IMR-90 (cell line): ENCODE measurements around the gene ALKBH7. TPM values are rescaled to one million over a fixed set of nuclear protein-coding genes. Genes with fewer than 3 reads are reported as not detected.

Experiments
- ATAC-seq: fragments of 200-7000 bp; cut with Tn5 transposase; 2 replicates; pipeline ENCODE4 v1.9.1; 2020; ENCODE audit warnings: low read depth, mild to moderate bottlenecking, moderate library complexity
- BruUV-seq: library from RNA; stranded (reverse); fragments of 400-500 nt; replicated peaks from 2 replicates; lab custom pipeline; 2021; lab: Mats Ljungman, UMichigan
- CTCF ChIA-PET: fragments of 300-600 bp; formaldehyde crosslinking; extraction: SDS; loops from one replicate; lab custom pipeline; 2021; ENCODE audit warnings: antibody characterized with exemption; lab: Yijun Ruan, JAX
- POLR2A ChIA-PET: fragments of 300-600 bp; sonication (Branson Sonifier 250); formaldehyde crosslinking; loops from one replicate; lab custom pipeline; 2022; ENCODE audit warnings: antibody characterized with exemption; ENCODE audit not compliant: unreplicated experiment; lab: Charles Lee
- DNase-seq: peaks from one replicate; pipeline ENCODE4 v3.0.0; 2013
- H2AFZ ChIP-seq: replicated peaks from 2 replicates; pipeline ENCODE3; 2013; ENCODE audit warnings: low read length, mild to moderate bottlenecking; ENCODE audit not compliant: poor library complexity
- H2AK5ac ChIP-seq: 2 replicates; pipeline ENCODE4 v1.6.1; 2013; ENCODE audit warnings: low read depth, low read length, inconsistent platforms
- H2AK9ac ChIP-seq: replicated peaks from 2 replicates; pipeline ENCODE3; 2013; ENCODE audit warnings: mild to moderate bottlenecking, low read depth, low read length, moderate library complexity; ENCODE audit not compliant: poor library complexity
- H2BK120ac ChIP-seq: 2 replicates; pipeline ENCODE4 v1.6.1; 2013; ENCODE audit warnings: low read depth, low read length, inconsistent platforms
- H2BK15ac ChIP-seq: 3 replicates; pipeline ENCODE4 v1.6.1; 2013; ENCODE audit warnings: low read depth, low read length, inconsistent platforms
- H2BK20ac ChIP-seq: 2 replicates; pipeline ENCODE4 v1.6.1; 2013; ENCODE audit warnings: low read depth, mild to moderate bottlenecking, inconsistent platforms, low read length, moderate library complexity
- H2BK5ac ChIP-seq: 2 replicates; pipeline ENCODE4 v1.6.1; 2013; ENCODE audit warnings: mild to moderate bottlenecking, low read depth, low read length, inconsistent platforms; ENCODE audit not compliant: poor library complexity, severe bottlenecking
- H3K14ac ChIP-seq: replicated peaks from 2 replicates; pipeline ENCODE4 v1.6.1; 2013; ENCODE audit warnings: low read depth, low read length, inconsistent platforms
- H3K18ac ChIP-seq: 2 replicates; pipeline ENCODE4 v1.6.1; 2013; ENCODE audit warnings: low read depth, low read length, control low read depth
- H3K23ac ChIP-seq: 2 replicates; pipeline ENCODE4 v1.6.1; 2013; ENCODE audit warnings: low read depth, low read length, inconsistent platforms
- H3K27ac ChIP-seq: 2 replicates; pipeline ENCODE4 v1.5.1; 2013; ENCODE audit warnings: mild to moderate bottlenecking, control low read depth, low read length; ENCODE audit not compliant: insufficient read depth
- H3K27me3 ChIP-seq: 2 replicates; pipeline ENCODE4 v1.6.1; 2013; ENCODE audit warnings: low read length; ENCODE audit not compliant: control insufficient read depth, insufficient read depth
- H3K36me3 ChIP-seq: 2 replicates; pipeline ENCODE4 v1.6.1; 2013; ENCODE audit warnings: low read length, mixed read lengths; ENCODE audit not compliant: control insufficient read depth, insufficient read depth
- H3K4ac ChIP-seq: 2 replicates; pipeline ENCODE4 v1.6.1; 2013; ENCODE audit warnings: low read depth, low read length, inconsistent platforms
- H3K4me1 ChIP-seq: 2 replicates; pipeline ENCODE4 v1.6.1; 2013; ENCODE audit warnings: low read length, mixed read lengths; ENCODE audit not compliant: control insufficient read depth, insufficient read depth
- H3K4me2 ChIP-seq: 2 replicates; pipeline ENCODE4 v1.6.1; 2013; ENCODE audit warnings: low read depth, mild to moderate bottlenecking, control low read depth, low read length, moderate library complexity
- H3K4me3 ChIP-seq: 2 replicates; pipeline ENCODE4 v1.5.1; 2013; ENCODE audit warnings: low read depth, mild to moderate bottlenecking, control low read depth, low read length, moderate library complexity; ENCODE audit not compliant: insufficient read depth
- H3K56ac ChIP-seq: 2 replicates; pipeline ENCODE4 v1.6.1; 2013; ENCODE audit warnings: low read length, inconsistent platforms; ENCODE audit not compliant: insufficient read depth; ENCODE audit errors: extremely low read depth
- H3K79me1 ChIP-seq, 2 experiments: 2 replicates each; pipeline ENCODE4 v1.6.1; 2013; ENCODE audit warnings: low read length in 2 of 2, inconsistent platforms in 1 of 2, low read depth in 1 of 2
- H3K9ac ChIP-seq: 2 replicates; pipeline ENCODE4 v1.6.1; 2013; ENCODE audit warnings: low read depth, low read length, control low read depth
- H3K9me1 ChIP-seq: 2 replicates; pipeline ENCODE4 v1.6.1; 2013; ENCODE audit warnings: low read length, inconsistent platforms; ENCODE audit not compliant: insufficient read depth
- H3K9me3 ChIP-seq: 2 replicates; pipeline ENCODE4 v1.6.1; 2013; ENCODE audit warnings: low read length; ENCODE audit not compliant: control insufficient read depth, insufficient read depth
- H4K20me1 ChIP-seq: 2 replicates; pipeline ENCODE4 v1.6.1; 2013; ENCODE audit warnings: low read length, inconsistent platforms; ENCODE audit not compliant: insufficient read depth
- H4K5ac ChIP-seq: 2 replicates; pipeline ENCODE4 v1.6.1; 2013; ENCODE audit warnings: mild to moderate bottlenecking, low read depth, low read length, control low read depth
- H4K8ac ChIP-seq, 2 experiments: 2 replicates each; pipeline ENCODE4 v1.6.1; 2013; ENCODE audit warnings: low read depth in 2 of 2, low read length in 2 of 2, control low read depth in 1 of 2, inconsistent platforms in 1 of 2
- H4K91ac ChIP-seq: 2 replicates; pipeline ENCODE4 v1.6.1; 2013; ENCODE audit warnings: low read depth, low read length, inconsistent platforms; ENCODE audit not compliant: insufficient read depth
- BHLHE40 ChIP-seq: fragments of 150-350 bp; IDR thresholded peaks from 2 replicates; pipeline ENCODE4 v1.6.1; 2016; ENCODE audit warnings: mild to moderate bottlenecking, low read depth, low read length
- CEBPB ChIP-seq: IDR thresholded peaks from 2 replicates; pipeline ENCODE4 v1.6.1; 2012; ENCODE audit warnings: low read depth, low read length, improper control_type of control experiment
- CHD1 ChIP-seq: IDR thresholded peaks from 2 replicates; pipeline ENCODE4 v1.6.1; 2012; ENCODE audit warnings: low read depth, low read length, improper control_type of control experiment
- FOS ChIP-seq: fragments of 150-350 bp; IDR thresholded peaks from 2 replicates; pipeline ENCODE4 v1.6.1; 2016; ENCODE audit warnings: low read depth, low read length
- MAFK ChIP-seq: IDR thresholded peaks from 2 replicates; pipeline ENCODE4 v1.6.1; 2012; ENCODE audit warnings: low read depth, low read length, improper control_type of control experiment
- MAZ ChIP-seq: IDR thresholded peaks from 2 replicates; pipeline ENCODE4 v1.6.1; 2012; ENCODE audit warnings: low read depth, mild to moderate bottlenecking, low read length, improper control_type of control experiment, moderate library complexity, borderline replicate concordance
- MXI1 ChIP-seq: IDR thresholded peaks from 2 replicates; pipeline ENCODE4 v1.6.1; 2012; ENCODE audit warnings: low read depth, mild to moderate bottlenecking, low read length, moderate library complexity, borderline replicate concordance
- RAD21 ChIP-seq: IDR thresholded peaks from 2 replicates; pipeline ENCODE4 v1.6.1; 2012; ENCODE audit warnings: low read length, improper control_type of control experiment
- RCOR1 ChIP-seq: IDR thresholded peaks from 2 replicates; pipeline ENCODE4 v1.6.1; 2012; ENCODE audit warnings: mild to moderate bottlenecking, low read length, improper control_type of control experiment; ENCODE audit not compliant: insufficient replicate concordance
- SMC3 ChIP-seq: fragments of 150-350 bp; IDR thresholded peaks from 2 replicates; pipeline ENCODE4 v1.6.1; 2016; ENCODE audit warnings: low read depth, mild to moderate bottlenecking, antibody characterized with exemption, low read length, moderate library complexity
- WGBS, 2 experiments: methylation state at CpG; one replicate each; pipeline versions ENCODE4 v1.1.5 to v1.1.7; 2013; ENCODE audit warnings: missing lambda C conversion rate in 2 of 2; ENCODE audit not compliant: insufficient read length in 1 of 2; ENCODE audit errors: extremely low coverage in 2 of 2; 5-methylcytosine and 5-hydroxymethylcytosine counted together
- dilution Hi-C: fragments of 300-500 bp; cut with HindIII; formaldehyde crosslinking; loops from one replicate; pipeline ENCODE4 v1.14.3; 2018; ENCODE audit warnings: low sequenced_read_pairs; ENCODE audit not compliant: unreplicated experiment
- in situ Hi-C: fragments of 300-500 bp; cut with MboI; formaldehyde crosslinking; loops from 3 replicates; pipeline ENCODE4 v1.14.3; 2019; ENCODE audit warnings: low sequenced_read_pairs, inconsistent platforms, mixed read lengths
- intact Hi-C: fragments of 100-400 bp; cut with micrococcal nuclease; formaldehyde crosslinking; loops from 2 replicates; pipeline ENCODE4 v1.10.0; 2022
- polyA plus RNA-seq, 3 experiments: library from polyadenylated mRNA; depleted of rRNA; stranded (reverse); fragments of >200 nt; gene quantifications; 2 replicates each; pipeline ENCODE4 v1.2.3, GENCODE V29; 2012; ENCODE audit warnings: low replicate concordance in 1 of 3
- total RNA-seq: library from RNA; depleted of rRNA; stranded (reverse); fragments of >200 nt; gene quantifications from 2 replicates; pipeline ENCODE4 v1.2.3, GENCODE V29; 2012
- TF ChIP-seq, protein P1 (sequence below): conservative IDR thresholded peaks from 2 replicates; pipeline ENCODE4 v1.5.1; 2012; ENCODE audit warnings: mild to moderate bottlenecking, low read depth, low read length, improper control_type of control experiment
- TF ChIP-seq, protein P2 (sequence below): fragments of 150-350 bp; IDR thresholded peaks from 2 replicates; pipeline ENCODE4 v1.6.1; 2017; ENCODE audit warnings: mild to moderate bottlenecking, antibody characterized with exemption, low read length, low read depth

Gene ALKBH7
- total and polyA plus RNA-seq, 2 of the 4 experiments (the other 2 are of a cell fraction) = 9.3 to 22.5 TPM

DNA sequence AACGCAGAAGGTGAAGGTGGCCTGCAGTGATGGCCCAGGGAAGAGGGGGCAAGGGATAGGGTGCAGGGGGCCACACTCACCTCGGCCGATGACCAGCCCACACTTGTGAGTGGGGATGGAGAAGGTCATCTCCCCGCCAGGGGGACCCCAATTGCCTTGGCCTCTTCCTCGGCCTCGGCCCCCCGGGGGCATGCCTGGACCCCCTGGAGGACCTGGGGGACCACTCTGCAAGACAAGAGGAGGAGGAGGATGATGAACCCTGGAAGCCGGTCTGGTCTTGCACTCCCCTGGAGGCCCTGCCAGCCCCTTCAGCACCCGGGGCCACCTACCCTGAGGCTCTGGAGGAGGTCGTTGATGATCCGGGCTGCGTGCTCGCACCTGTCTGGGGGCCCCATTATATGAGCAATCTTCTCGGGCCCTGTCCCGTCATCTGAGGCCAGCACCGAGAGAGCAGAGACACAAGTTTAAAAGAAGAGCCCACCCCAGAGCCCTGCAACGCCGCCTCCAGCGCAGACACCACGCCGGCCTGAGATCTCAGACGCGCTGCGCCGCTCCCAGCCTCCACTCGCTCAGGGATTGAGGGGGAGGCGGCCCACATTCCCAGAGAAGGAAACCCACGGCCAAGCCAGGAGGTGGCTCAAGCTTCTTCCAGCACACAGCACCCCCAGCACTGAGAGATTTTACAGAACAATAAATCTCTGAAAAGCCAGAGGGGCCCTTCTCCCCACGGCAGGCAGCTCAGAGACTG, 44.2 kb downstream of the ALKBH7 start:
- Histone ChIP-seq H4K8ac (no peak overlapping the region), H3K18ac (no peak overlapping the region), H3K9ac (no peak overlapping the region), H4K5ac (no peak overlapping the region), H2AFZ (no peak overlapping the region), H2AK9ac (no peak overlapping the region), H4K91ac (no peak overlapping the region), H3K14ac (no peak overlapping the region), H3K4me1 (no peaks in the 10 kb centered on the region), H2BK5ac (no peak overlapping the region), H3K23ac (no peak overlapping the region), H2BK15ac (no peak overlapping the region), H3K9me1 (no peaks in the 10 kb centered on the region), H4K20me1 (peaks cover 46% of the 10 kb centered on the region), H3K27me3 (no peaks in the 10 kb centered on the region), H3K4me3 (no peak overlapping the region), H3K79me1 (peaks cover 0 to 38% of the 10 kb centered on the region in 2 experiments; a peak in 2 of 4 replicates), H3K4me2 (no peak overlapping the region), H2AK5ac (no peak overlapping the region), H3K27ac (no peak overlapping the region), H3K9me3 (no peaks in the 10 kb centered on the region), H3K4ac (no peak overlapping the region), H2BK20ac (no peak overlapping the region), H2BK120ac (no peak overlapping the region), H3K36me3 (peaks cover 80% of the 10 kb centered on the region), H3K56ac (no peak overlapping the region)
- CTCF ChIA-PET = no interaction called here
- 84% methylated on average over 5 of the region's 29 CpGs; no CpG with 5 or more reads in 1 of the 2 experiments for WGBS, 2 experiments
- BruUV-seq = no TSS peak
- in situ Hi-C loops (no loop called here), intact Hi-C loops (loop anchor here (10.0 kb wide), 1 partner anchor 372 kb away; no protein-coding TSS in a partner anchor), dilution Hi-C loops (no loop called here)
- no peak for DNase-seq
- no peak for ATAC-seq
- POLR2A ChIA-PET = no interaction called here
- TF ChIP-seq FOS (no peak), SMC3 (no peak), MAZ (no peak), CHD1 (no peak), BHLHE40 (no peak), MXI1 (no peak), CEBPB (no peak), MAFK (no peak), RCOR1 (no peak), RAD21 (no peak)
- TF ChIP-seq, protein P1, sequence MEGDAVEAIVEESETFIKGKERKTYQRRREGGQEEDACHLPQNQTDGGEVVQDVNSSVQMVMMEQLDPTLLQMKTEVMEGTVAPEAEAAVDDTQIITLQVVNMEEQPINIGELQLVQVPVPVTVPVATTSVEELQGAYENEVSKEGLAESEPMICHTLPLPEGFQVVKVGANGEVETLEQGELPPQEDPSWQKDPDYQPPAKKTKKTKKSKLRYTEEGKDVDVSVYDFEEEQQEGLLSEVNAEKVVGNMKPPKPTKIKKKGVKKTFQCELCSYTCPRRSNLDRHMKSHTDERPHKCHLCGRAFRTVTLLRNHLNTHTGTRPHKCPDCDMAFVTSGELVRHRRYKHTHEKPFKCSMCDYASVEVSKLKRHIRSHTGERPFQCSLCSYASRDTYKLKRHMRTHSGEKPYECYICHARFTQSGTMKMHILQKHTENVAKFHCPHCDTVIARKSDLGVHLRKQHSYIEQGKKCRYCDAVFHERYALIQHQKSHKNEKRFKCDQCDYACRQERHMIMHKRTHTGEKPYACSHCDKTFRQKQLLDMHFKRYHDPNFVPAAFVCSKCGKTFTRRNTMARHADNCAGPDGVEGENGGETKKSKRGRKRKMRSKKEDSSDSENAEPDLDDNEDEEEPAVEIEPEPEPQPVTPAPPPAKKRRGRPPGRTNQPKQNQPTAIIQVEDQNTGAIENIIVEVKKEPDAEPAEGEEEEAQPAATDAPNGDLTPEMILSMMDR = no peak
- TF ChIP-seq, protein P2, sequence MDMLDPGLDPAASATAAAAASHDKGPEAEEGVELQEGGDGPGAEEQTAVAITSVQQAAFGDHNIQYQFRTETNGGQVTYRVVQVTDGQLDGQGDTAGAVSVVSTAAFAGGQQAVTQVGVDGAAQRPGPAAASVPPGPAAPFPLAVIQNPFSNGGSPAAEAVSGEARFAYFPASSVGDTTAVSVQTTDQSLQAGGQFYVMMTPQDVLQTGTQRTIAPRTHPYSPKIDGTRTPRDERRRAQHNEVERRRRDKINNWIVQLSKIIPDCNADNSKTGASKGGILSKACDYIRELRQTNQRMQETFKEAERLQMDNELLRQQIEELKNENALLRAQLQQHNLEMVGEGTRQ = no peak
